ENCODE data around the gene NOLC1. TPM values are rescaled to one million over a fixed set of nuclear protein-coding genes. Genes with fewer than 3 reads are reported as not detected.

NOLC1 gene
- total and polyA plus RNA-seq, 3 donors from 2014 or later, result 46.6 to 63.8 (median 53.7) TPM

DNA sequence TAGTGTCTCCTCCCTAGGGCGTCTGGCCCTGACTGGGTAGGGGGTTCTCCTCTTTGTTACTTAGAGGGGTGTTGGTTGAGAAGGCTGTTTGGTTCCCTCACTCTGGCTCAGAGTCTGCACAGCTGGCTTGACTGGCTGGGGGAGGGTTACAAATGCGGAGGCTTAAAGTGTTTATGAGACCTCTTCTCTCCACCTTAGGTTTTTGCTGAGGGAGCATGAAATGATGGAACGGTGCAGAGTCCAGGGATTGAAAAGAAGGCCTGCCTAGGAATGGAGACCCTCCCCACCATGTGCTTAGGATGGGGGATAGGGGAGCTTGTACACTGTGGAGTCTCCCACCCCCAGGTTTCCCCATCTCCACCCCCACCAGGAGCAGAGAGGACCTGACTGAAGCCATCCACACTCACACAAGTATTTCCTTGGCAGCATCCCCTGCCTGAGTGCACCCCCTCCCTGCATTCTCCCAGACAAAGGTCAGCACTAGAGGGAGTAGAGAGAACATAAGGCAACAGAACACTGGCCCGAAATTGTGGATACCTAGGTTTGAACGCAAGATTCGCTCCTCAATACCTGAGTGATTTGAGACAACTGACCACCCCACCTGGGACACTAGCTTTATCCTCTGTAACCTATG is 30.3 kb upstream of the NOLC1 start:
- no peak for TF ChIP-seq CTCF (IDR thresholded peaks at IDR 0.05)
- TF ChIP-seq POLR2A (IDR thresholded peaks at IDR 0.05), result no peak
- Histone ChIP-seq H3K27ac (peak overlapping the region; percentile 88 to 97), H3K4me1 (peaks cover 35% of the 10 kb centered on the region), H3K27me3 (no peaks in the 10 kb centered on the region), H3K9me3 (no peaks in the 10 kb centered on the region), H3K4me3 (peak overlapping the region in 1 of 2 donors; percentile 61), H3K36me3 (ENCODE audit: low read depth, missing control alignments) (no peaks in the 10 kb centered on the region)
- peak; percentile 63 for DNase-seq
- 36 to 45% methylated on average over 6 of the region's 6 CpGs for WGBS, 2 donors
- intact Hi-C loops (cut with DNase I; ENCODE audit: low total_unique reads), result no loop called here

- no peaks in the 10 kb centered on the region for H3K36me3 ChIP-seq (ENCODE audit: low read depth, missing control alignments)
- H3K9me3 ChIP-seq, result no peaks in the 10 kb centered on the region
- no peak overlapping the region for H3K4me3 ChIP-seq
- no peak for DNase-seq
- H3K4me1 ChIP-seq, result peaks cover 29% of the 10 kb centered on the region
- intact Hi-C loops (cut with DNase I; ENCODE audit: low total_unique reads), result no loop called here
- 100% methylated on average over 1 of the region's 1 CpG for WGBS, 2 donors
- H3K27ac ChIP-seq, result peak overlapping the region; percentile 88 to 97
- H3K27me3 ChIP-seq, result no peaks in the 10 kb centered on the region
- no peak for TF ChIP-seq POLR2A (IDR thresholded peaks at IDR 0.05)
- no peak for TF ChIP-seq CTCF (IDR thresholded peaks at IDR 0.05)
These were observed 29.7 kb upstream of the NOLC1 start for GRCh38 chr10:102122450-102122849.

DNA sequence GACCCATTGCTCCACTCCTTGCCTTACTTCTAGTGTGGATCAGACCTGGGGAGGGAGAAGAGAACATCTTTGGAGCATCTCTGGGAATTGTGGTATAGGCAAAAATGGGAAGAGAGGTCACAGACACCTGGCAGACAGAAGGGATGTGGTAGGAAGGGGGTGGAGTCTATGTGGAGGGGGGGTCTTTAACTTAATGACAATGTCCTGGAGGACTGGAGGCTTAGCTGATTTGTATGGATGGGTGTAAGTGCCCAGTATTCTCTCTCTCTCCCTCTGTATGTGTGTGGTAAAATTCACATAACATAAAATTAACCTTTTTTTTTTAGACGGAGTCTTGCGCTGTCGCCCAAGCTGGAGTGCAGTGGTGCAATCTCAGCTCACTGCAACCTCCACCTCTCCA is 29.0 kb upstream of the NOLC1 start:
- no peaks in the 10 kb centered on the region for H3K27me3 ChIP-seq
- TF ChIP-seq POLR2A (IDR thresholded peaks at IDR 0.05), result no peak
- TF ChIP-seq CTCF (IDR thresholded peaks at IDR 0.05), result no peak
- 93 to 95% methylated on average over 3 of the region's 3 CpGs for WGBS, 2 donors
- peaks cover 21% of the 10 kb centered on the region for H3K4me1 ChIP-seq
- intact Hi-C loops (cut with DNase I; ENCODE audit: low total_unique reads), result no loop called here
- no peak for DNase-seq
- no peak overlapping the region for H3K4me3 ChIP-seq
- H3K27ac ChIP-seq, result no peak overlapping the region
- no peaks in the 10 kb centered on the region for H3K9me3 ChIP-seq
- H3K36me3 ChIP-seq (ENCODE audit: low read depth, missing control alignments), result no peaks in the 10 kb centered on the region

DNA sequence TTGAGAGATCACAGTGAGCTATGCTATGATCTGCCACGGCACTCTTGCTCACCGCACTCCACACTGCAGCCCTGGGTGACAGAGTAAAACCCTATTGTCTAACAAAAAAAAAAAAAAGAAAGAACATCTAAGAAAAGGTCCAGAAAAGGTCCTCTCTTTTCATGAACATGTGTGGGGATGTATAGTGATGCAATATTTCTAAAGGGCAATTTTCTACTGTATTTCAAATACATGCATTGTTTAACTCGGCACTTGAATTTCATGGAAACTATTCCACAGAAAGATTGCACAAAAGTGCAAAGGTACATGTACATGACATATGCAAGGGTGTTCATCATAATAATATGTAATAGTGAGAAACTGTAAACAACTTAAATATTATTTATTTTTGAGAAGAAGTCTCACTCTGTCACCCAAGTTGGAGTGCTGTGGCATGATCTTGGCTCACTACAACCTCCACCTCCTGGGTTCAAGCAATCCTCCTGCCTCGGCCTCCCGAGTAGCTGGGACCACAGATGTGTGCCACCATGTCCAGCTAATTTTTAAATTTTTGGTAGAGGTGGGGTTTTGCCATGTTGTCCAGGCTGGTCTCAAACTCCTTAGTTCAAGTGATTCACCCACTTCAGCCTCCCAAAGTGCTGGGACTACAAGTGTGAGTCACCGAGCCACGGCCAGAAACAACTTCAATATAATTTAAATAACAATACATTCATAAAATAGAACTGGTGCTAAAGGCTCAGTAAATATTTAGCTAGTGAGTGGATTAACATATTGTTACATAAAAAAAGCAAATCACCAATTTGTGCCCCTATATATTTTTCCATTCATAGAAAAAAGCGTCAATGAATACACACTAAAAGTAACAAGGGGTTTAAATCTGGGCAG is 20.7 kb upstream of the NOLC1 start:
- TF ChIP-seq POLR2A (IDR thresholded peaks at IDR 0.05) (no peak), CTCF (IDR thresholded peaks at IDR 0.05) (no peak)
- 89 to 90% methylated on average over 8 of the region's 8 CpGs for WGBS, 2 donors
- no peaks in the 10 kb centered on the region for H3K27me3 ChIP-seq
- no peak for DNase-seq
- peaks cover 5% of the 10 kb centered on the region for H3K4me1 ChIP-seq
- peak overlapping the region in 1 of 2 donors; percentile 89 for H3K27ac ChIP-seq
- H3K9me3 ChIP-seq, result no peaks in the 10 kb centered on the region
- intact Hi-C loops (cut with DNase I; ENCODE audit: low total_unique reads), result no loop called here
- H3K4me3 ChIP-seq, result peak overlapping the region in 1 of 2 donors; percentile 94
- no peaks in the 10 kb centered on the region for H3K36me3 ChIP-seq (ENCODE audit: low read depth, missing control alignments)
